HepG2 (cell line): ENCODE measurements around the gene MED12. TPM values are rescaled to one million over a fixed set of nuclear protein-coding genes. Genes with fewer than 3 reads are reported as not detected.

Experiments
- ATF7 ChIP-seq, 2 experiments: fragments of 450-650 bp in 1 of 2; sonication (generic) in 1 of 2; formaldehyde crosslinking in 1 of 2; IDR thresholded peaks; 2 replicates each; pipeline versions ENCODE4 v1.4.0 to v1.6.1; 2016 to 2020; ENCODE audit warnings: antibody characterized with exemption in 1 of 2, mild to moderate bottlenecking in 1 of 2, missing genetic modification reagents in 1 of 2
- CBX2 ChIP-seq, 2 experiments: fragments of 200-600 bp in 1 of 2; sonication (generic); formaldehyde crosslinking in 1 of 2; IDR thresholded peaks; 2 replicates each; pipeline versions ENCODE4 v1.7.0 to v1.8.1; 2018 to 2022; ENCODE audit warnings: low read depth in 2 of 2, low read length in 1 of 2, mild to moderate bottlenecking in 1 of 2, missing genetic modification reagents in 1 of 2
- CERS6 ChIP-seq: sonication (generic); formaldehyde crosslinking; IDR thresholded peaks from 2 replicates; pipeline ENCODE4 v1.5.0; 2020; ENCODE audit warnings: missing genetic modification reagents
- DBP ChIP-seq: sonication (generic); formaldehyde crosslinking; IDR thresholded peaks from 2 replicates; pipeline ENCODE4 v1.4.0; 2020; ENCODE audit warnings: missing genetic modification reagents; ENCODE audit errors: not compliant biosample characterization
- HNF4A ChIP-seq: sonication (generic); formaldehyde crosslinking; IDR thresholded peaks from 2 replicates; pipeline ENCODE4 v1.4.0; 2020; ENCODE audit warnings: missing genetic modification reagents
- HNF4G ChIP-seq, 2 experiments: sonication (generic) in 1 of 2; formaldehyde crosslinking in 1 of 2; IDR thresholded peaks; 2 replicates each; pipeline versions ENCODE4 v1.4.0 to v1.6.1; 2011 to 2020; ENCODE audit warnings: borderline replicate concordance in 2 of 2, low read depth in 2 of 2, mild to moderate bottlenecking in 2 of 2, low read length in 1 of 2, missing genetic modification reagents in 1 of 2, moderate library complexity in 1 of 2
- HNRNPL ChIP-seq: fragments of 200-400 bp; formaldehyde crosslinking; IDR thresholded peaks from 2 replicates; pipeline ENCODE4 v1.6.1; 2017; ENCODE audit warnings: mild to moderate bottlenecking, low read depth, low read length
- KLF11 ChIP-seq: IDR thresholded peaks from 2 replicates; pipeline ENCODE4 v1.6.1; 2016; ENCODE audit warnings: missing compliant biosample characterization
- PAF1 ChIP-seq: IDR thresholded peaks from 2 replicates; pipeline ENCODE4 v1.6.1; 2016; ENCODE audit warnings: missing genetic modification reagents, missing compliant biosample characterization
- PHF21A ChIP-seq: sonication (generic); formaldehyde crosslinking; IDR thresholded peaks from 2 replicates; pipeline ENCODE4 v1.5.0; 2020; ENCODE audit warnings: mild to moderate bottlenecking, missing genetic modification reagents
- RNF2 ChIP-seq: fragments of 450-650 bp; conservative IDR thresholded peaks from 2 replicates; pipeline ENCODE4 v1.6.1; 2016; ENCODE audit warnings: low read depth
- SAP130 ChIP-seq: IDR thresholded peaks from 2 replicates; pipeline ENCODE4 v1.6.1; 2016; ENCODE audit warnings: low read depth
- SOX5 ChIP-seq: IDR thresholded peaks from 2 replicates; pipeline ENCODE4 v1.6.1; 2016; ENCODE audit warnings: borderline replicate concordance
- SYNCRIP ChIP-seq: fragments of 200-400 bp; formaldehyde crosslinking; IDR thresholded peaks from 2 replicates; pipeline ENCODE4 v1.6.1; 2018; ENCODE audit warnings: mild to moderate bottlenecking, low read depth, low read length; ENCODE audit not compliant: insufficient read depth
- ZNF20 ChIP-seq: sonication (generic); formaldehyde crosslinking; IDR thresholded peaks from 2 replicates; pipeline ENCODE4 v1.4.0; 2020; ENCODE audit warnings: mild to moderate bottlenecking, moderate library complexity, missing genetic modification reagents
- ZNF580 ChIP-seq: IDR thresholded peaks from 2 replicates; pipeline ENCODE4 v1.6.1; 2016; ENCODE audit warnings: low read depth, borderline replicate concordance
- ZSCAN22 ChIP-seq: sonication (generic); formaldehyde crosslinking; IDR thresholded peaks from 2 replicates; pipeline ENCODE4 v1.4.0; 2020; ENCODE audit warnings: mild to moderate bottlenecking, missing genetic modification reagents
- polyA plus RNA-seq, 8 experiments: library from polyadenylated mRNA; depleted of rRNA in 3 of 8; stranded (reverse) in 7 of 8; unstranded in 1 of 8; fragments of >200 nt; fragmentation: Illumina TruSeq in 4 of 8; extraction: Trizol in 4 of 8; gene quantifications; 2 replicates each; pipeline versions ENCODE4 v1.2.1 to v1.2.3, GENCODE V29; 2011 to 2016; ENCODE audit warnings: low read depth in 4 of 8, missing spikeins in 1 of 8, mixed read lengths in 1 of 8; ENCODE audit not compliant: insufficient read depth in 1 of 8
- total RNA-seq, 5 experiments: library from RNA; depleted of rRNA; stranded (reverse); fragments of >200 nt; fragmentation: Illumina TruSeq; extraction: Trizol; gene quantifications; 2 replicates each; pipeline ENCODE4 v1.2.3, GENCODE V29; 2016; ENCODE audit warnings: low read depth in 1 of 5
- TF ChIP-seq, protein P1 (sequence below), 2 experiments: IDR thresholded peaks; 2 replicates each; pipeline ENCODE4 v1.6.1; 2011 to 2012; ENCODE audit warnings: low read length in 2 of 2, borderline replicate concordance in 1 of 2, low read depth in 1 of 2, mild to moderate bottlenecking in 1 of 2, moderate library complexity in 1 of 2
- TF ChIP-seq, protein P2 (sequence below): sonication (generic); formaldehyde crosslinking; IDR thresholded peaks from 2 replicates; pipeline ENCODE4 v1.4.0; 2020; ENCODE audit warnings: missing genetic modification reagents, borderline replicate concordance

Gene MED12
- total and polyA plus RNA-seq, 2 of the 13 experiments (the other 11 are each of a cell fraction or from before 2014, with no cell fraction given) = 9.4 to 15.0 TPM

DNA sequence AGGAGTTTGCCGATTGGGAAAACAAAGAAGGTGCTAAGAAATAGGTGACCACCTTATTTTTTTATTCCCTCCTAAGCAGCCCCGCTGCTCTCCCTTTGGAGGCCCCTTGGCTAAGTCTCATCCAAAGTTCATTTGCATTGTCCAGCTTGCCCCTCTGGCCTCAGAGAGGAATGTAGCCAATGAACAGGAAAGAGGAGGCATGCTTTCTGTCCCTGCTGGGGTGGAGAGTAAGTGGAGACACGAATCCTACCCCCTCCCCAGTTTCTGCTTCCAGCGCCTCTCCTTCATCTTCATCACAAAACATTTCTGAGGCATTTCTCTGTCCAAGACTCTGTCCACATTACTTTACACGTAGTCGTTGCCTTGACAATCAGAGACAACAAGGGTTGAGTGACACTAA is 64.9 kb downstream of the MED12 start (continued):
- TF ChIP-seq ZNF580 (CRISPR knock-in tag) (no peak), SOX5 (CRISPR knock-in tag) (peak; percentile 48; the same call in 1 of the 2 replicates), HNRNPL (no peak), CBX2 (IDR thresholded peaks at IDR 0.05; ENCODE audit: low read depth, low read length) (no peak), CBX2 (CRISPR knock-in tag; IDR thresholded peaks at IDR 0.05; ENCODE audit: low read depth) (no peak), CERS6 (no peak), SAP130 (CRISPR knock-in tag) (peak; percentile 55), KLF11 (CRISPR knock-in tag) (no peak), ATF7 (IDR thresholded peaks at IDR 0.05) (no peak), ATF7 (CRISPR knock-in tag; IDR thresholded peaks at IDR 0.05) (no peak), ZNF20 (CRISPR knock-in tag) (no peak), PHF21A (CRISPR knock-in tag) (no peak), HNF4G (IDR thresholded peaks at IDR 0.05; ENCODE audit: borderline replicate concordance, low read depth, low read length) (peak; percentile 51; the same call in 1 of the 2 replicates), HNF4G (CRISPR knock-in tag; IDR thresholded peaks at IDR 0.05; ENCODE audit: borderline replicate concordance, low read depth) (no peak), DBP (CRISPR knock-in tag) (no peak), SYNCRIP (no peak), RNF2 (no peak), ZSCAN22 (CRISPR knock-in tag) (no peak), PAF1 (CRISPR knock-in tag) (no peak), HNF4A (peak; percentile 79)
- TF ChIP-seq, protein P1, sequence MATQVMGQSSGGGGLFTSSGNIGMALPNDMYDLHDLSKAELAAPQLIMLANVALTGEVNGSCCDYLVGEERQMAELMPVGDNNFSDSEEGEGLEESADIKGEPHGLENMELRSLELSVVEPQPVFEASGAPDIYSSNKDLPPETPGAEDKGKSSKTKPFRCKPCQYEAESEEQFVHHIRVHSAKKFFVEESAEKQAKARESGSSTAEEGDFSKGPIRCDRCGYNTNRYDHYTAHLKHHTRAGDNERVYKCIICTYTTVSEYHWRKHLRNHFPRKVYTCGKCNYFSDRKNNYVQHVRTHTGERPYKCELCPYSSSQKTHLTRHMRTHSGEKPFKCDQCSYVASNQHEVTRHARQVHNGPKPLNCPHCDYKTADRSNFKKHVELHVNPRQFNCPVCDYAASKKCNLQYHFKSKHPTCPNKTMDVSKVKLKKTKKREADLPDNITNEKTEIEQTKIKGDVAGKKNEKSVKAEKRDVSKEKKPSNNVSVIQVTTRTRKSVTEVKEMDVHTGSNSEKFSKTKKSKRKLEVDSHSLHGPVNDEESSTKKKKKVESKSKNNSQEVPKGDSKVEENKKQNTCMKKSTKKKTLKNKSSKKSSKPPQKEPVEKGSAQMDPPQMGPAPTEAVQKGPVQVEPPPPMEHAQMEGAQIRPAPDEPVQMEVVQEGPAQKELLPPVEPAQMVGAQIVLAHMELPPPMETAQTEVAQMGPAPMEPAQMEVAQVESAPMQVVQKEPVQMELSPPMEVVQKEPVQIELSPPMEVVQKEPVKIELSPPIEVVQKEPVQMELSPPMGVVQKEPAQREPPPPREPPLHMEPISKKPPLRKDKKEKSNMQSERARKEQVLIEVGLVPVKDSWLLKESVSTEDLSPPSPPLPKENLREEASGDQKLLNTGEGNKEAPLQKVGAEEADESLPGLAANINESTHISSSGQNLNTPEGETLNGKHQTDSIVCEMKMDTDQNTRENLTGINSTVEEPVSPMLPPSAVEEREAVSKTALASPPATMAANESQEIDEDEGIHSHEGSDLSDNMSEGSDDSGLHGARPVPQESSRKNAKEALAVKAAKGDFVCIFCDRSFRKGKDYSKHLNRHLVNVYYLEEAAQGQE (IDR thresholded peaks at IDR 0.05; ENCODE audit: borderline replicate concordance in 1 of 2, low read depth in 1 of 2, low read length in 2 of 2) = peak in 1 of 2 experiments; percentile 53; a peak in 1 of 4 replicates
- TF ChIP-seq, protein P2, sequence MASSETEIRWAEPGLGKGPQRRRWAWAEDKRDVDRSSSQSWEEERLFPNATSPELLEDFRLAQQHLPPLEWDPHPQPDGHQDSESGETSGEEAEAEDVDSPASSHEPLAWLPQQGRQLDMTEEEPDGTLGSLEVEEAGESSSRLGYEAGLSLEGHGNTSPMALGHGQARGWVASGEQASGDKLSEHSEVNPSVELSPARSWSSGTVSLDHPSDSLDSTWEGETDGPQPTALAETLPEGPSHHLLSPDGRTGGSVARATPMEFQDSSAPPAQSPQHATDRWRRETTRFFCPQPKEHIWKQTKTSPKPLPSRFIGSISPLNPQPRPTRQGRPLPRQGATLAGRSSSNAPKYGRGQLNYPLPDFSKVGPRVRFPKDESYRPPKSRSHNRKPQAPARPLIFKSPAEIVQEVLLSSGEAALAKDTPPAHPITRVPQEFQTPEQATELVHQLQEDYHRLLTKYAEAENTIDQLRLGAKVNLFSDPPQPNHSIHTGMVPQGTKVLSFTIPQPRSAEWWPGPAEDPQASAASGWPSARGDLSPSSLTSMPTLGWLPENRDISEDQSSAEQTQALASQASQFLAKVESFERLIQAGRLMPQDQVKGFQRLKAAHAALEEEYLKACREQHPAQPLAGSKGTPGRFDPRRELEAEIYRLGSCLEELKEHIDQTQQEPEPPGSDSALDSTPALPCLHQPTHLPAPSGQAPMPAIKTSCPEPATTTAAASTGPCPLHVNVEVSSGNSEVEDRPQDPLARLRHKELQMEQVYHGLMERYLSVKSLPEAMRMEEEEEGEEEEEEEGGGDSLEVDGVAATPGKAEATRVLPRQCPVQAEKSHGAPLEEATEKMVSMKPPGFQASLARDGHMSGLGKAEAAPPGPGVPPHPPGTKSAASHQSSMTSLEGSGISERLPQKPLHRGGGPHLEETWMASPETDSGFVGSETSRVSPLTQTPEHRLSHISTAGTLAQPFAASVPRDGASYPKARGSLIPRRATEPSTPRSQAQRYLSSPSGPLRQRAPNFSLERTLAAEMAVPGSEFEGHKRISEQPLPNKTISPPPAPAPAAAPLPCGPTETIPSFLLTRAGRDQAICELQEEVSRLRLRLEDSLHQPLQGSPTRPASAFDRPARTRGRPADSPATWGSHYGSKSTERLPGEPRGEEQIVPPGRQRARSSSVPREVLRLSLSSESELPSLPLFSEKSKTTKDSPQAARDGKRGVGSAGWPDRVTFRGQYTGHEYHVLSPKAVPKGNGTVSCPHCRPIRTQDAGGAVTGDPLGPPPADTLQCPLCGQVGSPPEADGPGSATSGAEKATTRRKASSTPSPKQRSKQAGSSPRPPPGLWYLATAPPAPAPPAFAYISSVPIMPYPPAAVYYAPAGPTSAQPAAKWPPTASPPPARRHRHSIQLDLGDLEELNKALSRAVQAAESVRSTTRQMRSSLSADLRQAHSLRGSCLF (CRISPR knock-in tag) = no peak
